Ishikawa (cell line): ENCODE data around the gene TTC23L.

Experiments
- CEBPB ChIP-seq: IDR thresholded peaks from 2 replicates; pipeline ENCODE4 v1.6.1; 2012
- CREB1 ChIP-seq: IDR thresholded peaks from 2 replicates; pipeline ENCODE4 v1.6.1; 2012; ENCODE audit warnings: low read depth
- EGR1 ChIP-seq: IDR thresholded peaks from 2 replicates; pipeline ENCODE4 v1.6.1; 2012
- EP300 ChIP-seq: IDR thresholded peaks from 2 replicates; pipeline ENCODE4 v1.6.1; 2012; ENCODE audit warnings: borderline replicate concordance
- FOXM1 ChIP-seq: IDR thresholded peaks from 2 replicates; pipeline ENCODE4 v1.6.1; 2012; ENCODE audit warnings: low read depth, borderline replicate concordance
- MAX ChIP-seq: IDR thresholded peaks from 2 replicates; pipeline ENCODE4 v1.6.1; 2012
- NFIC ChIP-seq: IDR thresholded peaks from 2 replicates; pipeline ENCODE4 v1.6.1; 2012
- RAD21 ChIP-seq: IDR thresholded peaks from 2 replicates; pipeline ENCODE4 v1.6.1; 2012; ENCODE audit warnings: low read depth
- REST ChIP-seq: IDR thresholded peaks from 2 replicates; pipeline ENCODE4 v1.6.1; 2012; ENCODE audit warnings: low read depth, mild to moderate bottlenecking
- TAF1 ChIP-seq: IDR thresholded peaks from 2 replicates; pipeline ENCODE4 v1.6.1; 2012; ENCODE audit warnings: low read depth, mild to moderate bottlenecking
- TCF12 ChIP-seq: IDR thresholded peaks from 2 replicates; pipeline ENCODE4 v1.6.1; 2012; ENCODE audit warnings: low read depth
- TEAD4 ChIP-seq: IDR thresholded peaks from 2 replicates; pipeline ENCODE4 v1.6.1; 2012
- USF1 ChIP-seq: IDR thresholded peaks from 2 replicates; pipeline ENCODE4 v1.6.1; 2012
- YY1 ChIP-seq: IDR thresholded peaks from 2 replicates; pipeline ENCODE4 v1.6.1; 2012; ENCODE audit warnings: low read depth
- ZBTB7A ChIP-seq: IDR thresholded peaks from 2 replicates; pipeline ENCODE4 v1.6.1; 2012; ENCODE audit warnings: low read depth

The TTC23L gene

GRCh38 chr5:34835664-34836063 lies 3.3 kb upstream of the TTC23L start:
- TF ChIP-seq EGR1, result no peak
- no peak for TF ChIP-seq TEAD4
- TF ChIP-seq FOXM1, result no peak
- TF ChIP-seq YY1, result no peak
- TF ChIP-seq USF1, result no peak
- no peak for TF ChIP-seq TAF1
- no peak for TF ChIP-seq ZBTB7A
- no peak for TF ChIP-seq REST
- no peak for TF ChIP-seq CREB1
- TF ChIP-seq EP300, result no peak
- TF ChIP-seq RAD21, result no peak
- TF ChIP-seq TCF12, result no peak
- no peak for TF ChIP-seq NFIC
- no peak for TF ChIP-seq MAX
- no peak for TF ChIP-seq CEBPB

- no peak for TF ChIP-seq NFIC
- no peak for TF ChIP-seq EGR1
Observed at GRCh38 chr5:34841816-34842215, 2.9 kb downstream of the TTC23L start.

- TF ChIP-seq EGR1, result no peak
- no peak for TF ChIP-seq NFIC
- no peak for TF ChIP-seq TAF1
- TF ChIP-seq CEBPB, result no peak
Observed at GRCh38 chr5:34842554-34842953, 3.6 kb downstream of the TTC23L start.

GRCh38 chr5:34843497-34843896 lies 4.5 kb downstream of the TTC23L start:
- TF ChIP-seq REST (no peak), TEAD4 (no peak), TCF12 (no peak), EGR1 (no peak), NFIC (no peak), EP300 (no peak), TAF1 (no peak), USF1 (no peak), MAX (no peak), CEBPB (no peak), ZBTB7A (no peak), RAD21 (no peak), YY1 (no peak), CREB1 (no peak), FOXM1 (no peak)

GRCh38 chr5:34844106-34844505 lies 5.1 kb downstream of the TTC23L start:
- TF ChIP-seq NFIC (no peak), ZBTB7A (no peak), EP300 (no peak), REST (no peak), YY1 (no peak), TEAD4 (no peak), TCF12 (no peak)
